Activated T-cell treated with anti-CD3 and anti-CD28 coated beads, Interleukin-2, amount 50 U/mL, for 72 hours (primary cell): ENCODE results near the gene CRADD. TPM values are rescaled to one million over a fixed set of nuclear protein-coding genes. Genes with fewer than 3 reads are reported as not detected.
"Not testable (repeated sequence)": the region's sequence is repeated elsewhere in the genome, so short reads cannot be mapped to it uniquely, and the experiment has no call there.

Source experiments
- ATAC-seq, 2 donors: fragments of 150-1000 bp; cut with Tn5 transposase; replicated peaks in 1 of 2; 2 replicates each; pipeline ENCODE4 v1.10.0; 2021; ENCODE audit warnings: moderate library complexity in 2 of 2, mild to moderate bottlenecking in 1 of 2
- DNase-seq, 2 donors: peaks; one replicate each; pipeline ENCODE4 v3.0.0; 2021 to 2022; ENCODE audit warnings: mixed read lengths in 1 of 2
- H3K27ac Mint-ChIP-seq: one replicate; pipeline ENCODE4 v1.8.0; 2022; ENCODE audit warnings: mild to moderate bottlenecking, moderate library complexity, mixed read lengths
- H3K27me3 Mint-ChIP-seq: one replicate; pipeline ENCODE4 v1.8.0; 2022; ENCODE audit warnings: low read depth, mixed read lengths
- H3K36me3 Mint-ChIP-seq, 2 donors: one replicate each; pipeline ENCODE4 v1.8.0; 2022; ENCODE audit warnings: mixed read lengths in 2 of 2, mild to moderate bottlenecking in 1 of 2; ENCODE audit not compliant: insufficient read depth in 2 of 2
- H3K4me1 Mint-ChIP-seq: one replicate; pipeline ENCODE4 v1.8.0; 2022; ENCODE audit warnings: low read depth, mixed read lengths
- H3K4me3 Mint-ChIP-seq, 2 donors: one replicate each; pipeline ENCODE4 v1.8.0; 2022; ENCODE audit warnings: mild to moderate bottlenecking in 2 of 2, mixed read lengths in 2 of 2, moderate library complexity in 2 of 2
- H3K9me3 Mint-ChIP-seq, 2 donors: one replicate each; pipeline ENCODE4 v1.8.0; 2022; ENCODE audit warnings: mixed read lengths in 2 of 2
- total RNA-seq, 2 donors: library from RNA; stranded (reverse); gene quantifications; one replicate each; pipeline ENCODE4 v1.2.3, GENCODE V29; 2022

Gene CRADD
- total RNA-seq, 2 donors from 2014 or later = 8.6 to 9.1 TPM

DNA sequence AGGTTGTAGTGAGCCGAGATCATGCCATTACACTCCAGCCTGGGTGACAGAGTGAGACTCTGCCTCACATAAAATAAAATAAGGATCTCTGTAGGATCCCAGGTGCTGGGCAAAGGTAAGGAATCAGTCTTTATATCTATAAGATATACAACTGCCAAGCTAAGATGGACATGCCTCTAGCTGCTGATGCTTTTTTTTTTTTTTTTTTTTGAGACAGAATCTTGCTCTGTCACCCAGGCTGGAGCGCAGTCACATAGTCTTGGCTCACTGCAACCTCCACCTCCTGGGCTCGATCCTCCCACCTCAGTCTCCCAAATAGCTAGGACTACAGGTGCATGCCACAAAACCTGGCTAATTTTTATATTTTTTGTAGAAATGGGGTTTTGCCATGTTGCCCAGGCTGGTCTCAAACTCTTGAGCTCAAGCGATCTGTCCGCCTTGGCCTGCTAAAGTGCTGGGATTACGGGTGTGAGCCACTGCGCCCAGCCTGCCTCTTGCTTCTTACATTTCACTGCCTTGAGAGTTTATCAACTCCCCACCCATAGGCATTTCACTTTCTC, 208.9 kb downstream of the CRADD start:
- not testable (repeated sequence) for H3K9me3 Mint-ChIP-seq, H3K27ac Mint-ChIP-seq, H3K36me3 Mint-ChIP-seq, DNase-seq, H3K4me1 Mint-ChIP-seq, H3K27me3 Mint-ChIP-seq, ATAC-seq, H3K4me3 Mint-ChIP-seq

DNA sequence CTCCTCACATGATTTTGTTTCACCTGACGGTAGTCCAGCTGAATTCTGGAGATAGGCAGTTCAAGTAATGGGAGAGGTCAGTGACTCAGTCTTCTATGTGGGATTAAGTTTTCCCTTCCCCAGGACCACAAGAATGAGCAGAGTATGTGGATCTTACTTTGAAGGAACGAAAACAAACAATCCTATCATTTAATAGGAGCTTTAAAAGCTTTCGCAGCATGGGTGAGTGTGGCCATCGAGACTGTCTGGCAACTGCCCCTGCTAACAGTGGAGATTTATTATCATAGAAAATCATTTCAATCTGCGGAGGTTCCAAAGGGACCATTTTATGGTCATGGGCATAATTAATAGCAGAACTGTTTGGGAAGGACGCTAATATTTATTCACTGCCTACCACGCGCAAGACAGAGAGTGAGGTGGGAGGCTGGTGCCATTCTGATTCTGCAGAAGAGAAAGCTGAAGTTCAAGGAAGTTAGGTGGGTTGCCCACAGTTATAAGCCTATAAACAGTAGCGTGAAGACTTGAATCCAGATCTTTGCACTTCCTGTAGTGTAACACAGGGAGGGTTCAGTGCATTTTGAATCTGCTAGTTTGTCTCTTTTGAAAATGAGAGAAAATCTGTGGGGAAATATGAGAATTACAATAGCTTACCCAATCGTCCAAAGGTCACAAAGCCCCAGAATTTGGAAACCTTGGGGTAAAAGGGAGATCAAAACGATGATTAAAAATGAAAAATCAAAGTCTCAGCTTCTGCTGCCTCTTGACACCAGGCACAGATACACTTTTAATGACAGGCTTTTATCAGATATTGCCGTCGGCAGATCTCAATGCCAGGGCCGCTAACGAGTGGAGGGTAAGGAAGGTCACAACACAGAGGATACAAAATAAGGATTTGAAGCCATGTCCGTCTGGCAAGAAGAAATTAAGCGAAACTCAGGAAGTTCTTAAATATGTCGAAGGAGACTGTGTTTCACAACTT, 209.6 kb downstream of the CRADD start:
- no peaks in the 10 kb centered on the region for H3K27me3 Mint-ChIP-seq
- no peak for ATAC-seq
- no peak for DNase-seq

GRCh38 chr12:93888964-93889363, 211.8 kb downstream of the CRADD start:
- Mint-ChIP-seq H3K27ac (no peak overlapping the region), H3K9me3 (no peaks in the 10 kb centered on the region), H3K4me1 (no peaks in the 10 kb centered on the region), H3K36me3 (no peaks in the 10 kb centered on the region), H3K4me3 (no peak overlapping the region), H3K27me3 (no peaks in the 10 kb centered on the region)
- ATAC-seq (no peak), DNase-seq (no peak)

More for the DNA sequence above, 209.6 kb downstream of the CRADD start:
- Mint-ChIP-seq H3K4me1 (no peaks in the 10 kb centered on the region), H3K36me3 (no peaks in the 10 kb centered on the region), H3K27ac (no peak overlapping the region), H3K4me3 (no peak overlapping the region), H3K9me3 (no peaks in the 10 kb centered on the region)

GRCh38 chr12:93889516-93890212, 212.5 kb downstream of the CRADD start:
- DNase-seq (no peak), ATAC-seq (no peak)
- H3K9me3 Mint-ChIP-seq = no peaks in the 10 kb centered on the region
- no peaks in the 10 kb centered on the region for H3K36me3 Mint-ChIP-seq
- no peak overlapping the region for H3K27ac Mint-ChIP-seq
- H3K27me3 Mint-ChIP-seq = no peaks in the 10 kb centered on the region
- H3K4me3 Mint-ChIP-seq = no peak overlapping the region
- no peaks in the 10 kb centered on the region for H3K4me1 Mint-ChIP-seq

DNA sequence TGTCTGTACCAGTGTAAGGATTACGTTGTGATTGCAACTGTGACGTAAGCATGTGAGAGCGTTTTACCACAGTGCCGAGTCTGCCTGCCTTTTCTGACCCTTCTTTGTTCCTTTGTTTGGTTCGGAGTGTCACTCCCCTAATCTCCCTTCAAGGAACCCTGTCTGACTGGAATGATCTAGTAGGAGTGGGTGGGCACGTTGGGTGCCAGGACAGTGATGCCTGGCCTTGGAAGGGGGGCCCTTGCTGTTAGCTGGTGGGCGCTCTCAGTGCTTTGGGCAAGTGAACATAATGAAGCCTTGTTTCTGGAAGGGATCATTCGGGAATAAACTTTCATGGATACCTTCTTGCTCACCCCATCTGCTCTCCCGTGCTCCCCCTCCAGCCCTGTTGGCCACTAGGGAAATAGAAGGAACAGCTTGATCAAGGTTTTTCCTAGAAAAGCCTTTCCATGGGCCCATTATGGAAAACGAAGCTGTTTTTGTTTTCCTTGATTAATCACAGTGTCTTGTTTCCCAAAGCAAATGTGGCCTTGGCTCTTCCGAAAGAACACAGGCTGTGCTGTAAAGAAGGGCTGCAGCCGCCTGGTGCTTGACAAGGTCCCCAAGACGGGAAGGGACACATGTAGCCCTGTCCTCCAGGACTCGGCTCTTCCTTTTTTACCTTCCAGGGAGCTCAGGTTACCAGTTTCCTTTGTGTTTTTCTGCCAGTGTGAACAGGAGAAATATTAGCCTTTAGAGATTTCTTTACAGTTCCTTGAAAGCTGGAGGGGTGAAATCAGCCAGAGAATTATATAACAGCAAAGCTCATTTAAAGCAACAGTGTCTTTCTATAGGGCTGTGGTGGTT, 215.5 kb downstream of the CRADD start:
- Mint-ChIP-seq H3K27ac (no peak overlapping the region), H3K36me3 (no peaks in the 10 kb centered on the region), H3K4me1 (peaks cover 6% of the 10 kb centered on the region), H3K4me3 (no peak overlapping the region), H3K27me3 (no peaks in the 10 kb centered on the region), H3K9me3 (no peaks in the 10 kb centered on the region)
- ATAC-seq (no peak), DNase-seq (no peak)

GRCh38 chr12:93894391-93895088, 217.4 kb downstream of the CRADD start:
- H3K27me3 Mint-ChIP-seq = no peaks in the 10 kb centered on the region
- no peak overlapping the region for H3K27ac Mint-ChIP-seq
- DNase-seq = no peak
- no peaks in the 10 kb centered on the region for H3K9me3 Mint-ChIP-seq
- ATAC-seq = no peak
- H3K4me3 Mint-ChIP-seq = no peak overlapping the region
- H3K4me1 Mint-ChIP-seq = peaks cover 24% of the 10 kb centered on the region
- no peaks in the 10 kb centered on the region for H3K36me3 Mint-ChIP-seq

GRCh38 chr12:93895089-93895445, 217.9 kb downstream of the CRADD start:
- ATAC-seq (no peak), DNase-seq (no peak)
- Mint-ChIP-seq H3K36me3 (no peaks in the 10 kb centered on the region), H3K4me1 (peaks cover 24% of the 10 kb centered on the region), H3K9me3 (no peaks in the 10 kb centered on the region), H3K4me3 (no peak overlapping the region), H3K27ac (no peak overlapping the region), H3K27me3 (no peaks in the 10 kb centered on the region)

DNA sequence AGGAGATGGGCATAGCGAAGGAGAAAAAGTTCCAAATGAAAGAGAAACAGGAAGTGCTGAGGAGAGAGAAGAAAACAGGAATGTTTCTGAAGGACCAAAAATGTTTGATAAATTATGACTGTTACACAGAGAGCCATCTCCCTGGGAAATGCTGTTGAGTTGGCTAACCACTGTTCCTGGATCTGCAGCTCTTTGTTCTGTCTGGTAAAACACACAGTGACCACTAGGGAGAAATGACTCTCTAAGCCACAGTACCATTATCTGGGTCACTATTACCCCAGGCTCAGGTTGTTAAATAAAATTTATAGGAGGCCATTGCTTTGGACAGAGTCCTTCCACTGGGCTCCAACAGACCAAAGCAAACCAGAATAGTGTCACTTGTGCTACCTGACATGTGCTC, 219.3 kb downstream of the CRADD start:
- peaks cover 24% of the 10 kb centered on the region for H3K4me1 Mint-ChIP-seq
- H3K27ac Mint-ChIP-seq = no peak overlapping the region
- DNase-seq (no peak), ATAC-seq (no peak)
- H3K36me3 Mint-ChIP-seq = no peaks in the 10 kb centered on the region
- no peaks in the 10 kb centered on the region for H3K9me3 Mint-ChIP-seq
- no peak overlapping the region for H3K4me3 Mint-ChIP-seq
- H3K27me3 Mint-ChIP-seq = no peaks in the 10 kb centered on the region

DNA sequence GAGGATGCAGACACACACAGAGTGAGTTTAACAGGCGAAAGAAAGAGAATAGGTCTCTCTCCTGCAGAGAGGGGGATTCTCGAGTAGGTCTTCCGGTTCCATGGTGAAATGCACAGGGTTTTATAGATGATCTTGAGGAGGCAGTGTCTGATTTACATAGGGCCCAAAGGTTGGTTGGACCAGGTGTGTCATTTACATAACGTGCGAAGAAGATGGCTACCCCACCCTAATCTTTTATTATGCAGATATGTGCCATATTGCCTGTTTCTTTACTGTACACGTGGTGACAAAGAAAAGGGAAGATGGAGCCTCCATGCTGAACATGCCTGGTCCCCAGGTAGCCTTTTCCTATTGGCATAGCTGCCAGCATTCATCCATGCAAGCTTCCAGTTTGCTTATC, 219.8 kb downstream of the CRADD start:
- Mint-ChIP-seq H3K27ac (no peak overlapping the region), H3K4me1 (peaks cover 24% of the 10 kb centered on the region), H3K27me3 (no peaks in the 10 kb centered on the region), H3K36me3 (peaks cover 0 to under 1% of the 10 kb centered on the region in 2 donors), H3K9me3 (no peaks in the 10 kb centered on the region), H3K4me3 (no peak overlapping the region)
- DNase-seq (no peak), ATAC-seq (no peak)

GRCh38 chr12:93901739-93902138, 224.6 kb downstream of the CRADD start:
- Mint-ChIP-seq H3K9me3 (peaks cover 0 to 4% of the 10 kb centered on the region in 2 donors), H3K27ac (no peak overlapping the region), H3K4me1 (peaks cover 24% of the 10 kb centered on the region), H3K4me3 (no peak overlapping the region), H3K36me3 (peaks cover 0 to 2% of the 10 kb centered on the region in 2 donors), H3K27me3 (no peaks in the 10 kb centered on the region)
- ATAC-seq (no peak), DNase-seq (no peak)

DNA sequence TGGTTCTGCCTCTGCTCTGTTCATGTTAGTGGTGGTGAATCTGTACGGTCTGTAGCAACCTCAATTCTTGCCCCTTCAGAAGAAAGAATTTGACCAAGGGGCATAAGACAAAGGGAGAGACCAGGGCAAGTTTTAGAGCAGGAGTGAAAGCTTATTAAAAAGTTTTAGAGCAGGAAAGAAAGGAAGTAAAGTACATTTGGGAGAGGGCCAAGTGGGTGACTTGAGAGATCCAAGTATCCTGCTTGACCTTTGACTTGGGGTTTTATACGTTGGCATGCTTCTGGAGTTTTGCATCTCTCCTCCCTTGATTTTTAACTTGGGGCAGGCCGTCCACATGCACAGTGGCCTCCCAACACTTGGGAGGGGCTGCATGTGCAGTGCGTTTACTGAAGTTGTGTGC, 225.0 kb downstream of the CRADD start:
- Mint-ChIP-seq H3K27ac (no peak overlapping the region), H3K27me3 (no peaks in the 10 kb centered on the region), H3K4me1 (peaks cover 24% of the 10 kb centered on the region), H3K9me3 (peaks cover 0 to 4% of the 10 kb centered on the region in 2 donors), H3K36me3 (peaks cover 0 to 2% of the 10 kb centered on the region in 2 donors), H3K4me3 (no peak overlapping the region)
- ATAC-seq (no peak), DNase-seq (no peak)
